ACC112 (cell line): ENCODE results near the gene PIK3C2G.

Experiments
- H2AFZ ChIP-seq: fragments of 200-600 bp; sonication (generic); one replicate; pipeline ENCODE4 v1.6.0; 2017; ENCODE audit warnings: antibody characterized with exemption, low read length; ENCODE audit not compliant: unreplicated experiment
- H3K27ac ChIP-seq: fragments of 200-600 bp; sonication (generic); 2 replicates; pipeline ENCODE4 v1.5.1; 2014; ENCODE audit warnings: low read depth, mild to moderate bottlenecking, antibody characterized with exemption, low read length, moderate library complexity
- H3K27me3 ChIP-seq: fragments of 200-600 bp; sonication (generic); 2 replicates; pipeline ENCODE4 v1.6.1; 2014; ENCODE audit warnings: mild to moderate bottlenecking, antibody characterized with exemption, low read length, moderate library complexity, mixed read lengths; ENCODE audit not compliant: insufficient read depth
- H3K36me3 ChIP-seq: fragments of 200-600 bp; sonication (generic); 2 replicates; pipeline ENCODE4 v1.6.1; 2016; ENCODE audit warnings: mild to moderate bottlenecking, antibody characterized with exemption, low read length, moderate library complexity, mixed read lengths; ENCODE audit not compliant: insufficient read depth
- H3K4me1 ChIP-seq: fragments of 200-600 bp; sonication (generic); one replicate; pipeline ENCODE4 v1.6.1; 2016; ENCODE audit warnings: low read length, mixed read lengths; ENCODE audit not compliant: insufficient read depth, unreplicated experiment, control insufficient read depth
- H3K4me3 ChIP-seq: fragments of 200-600 bp; sonication (generic); 2 replicates; pipeline ENCODE4 v1.5.1; 2014; ENCODE audit warnings: mild to moderate bottlenecking, low read depth, low read length
- H3K79me2 ChIP-seq: fragments of 200-600 bp; sonication (generic); one replicate; pipeline ENCODE4 v1.6.0; 2016; ENCODE audit warnings: low read length; ENCODE audit not compliant: control insufficient read depth, unreplicated experiment, insufficient read depth

Gene PIK3C2G

DNA sequence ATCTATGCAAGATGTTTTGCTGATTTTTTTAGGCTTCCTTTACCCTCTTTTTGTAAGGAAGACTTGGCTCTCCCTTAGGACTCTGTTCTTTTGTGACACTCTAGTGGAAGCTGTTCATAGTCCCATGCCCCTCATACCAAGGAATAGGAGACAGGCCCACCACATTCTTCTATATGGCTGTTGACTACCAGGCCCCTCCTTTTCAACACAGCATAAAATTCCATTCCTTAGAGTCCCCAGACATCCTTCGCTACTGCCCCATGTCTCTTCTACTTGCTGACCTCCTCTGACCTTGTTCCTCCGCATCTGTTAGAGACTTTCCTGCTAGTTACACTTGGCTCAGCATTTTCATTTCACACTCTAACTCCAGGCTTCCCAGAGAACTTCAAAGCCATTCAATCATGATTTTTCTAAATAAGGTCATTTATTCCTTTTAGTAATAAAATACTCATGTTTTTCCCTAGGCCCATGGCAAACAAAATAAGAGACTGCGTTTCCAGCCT is 9.7 kb downstream of the PIK3C2G start:
- no peaks in the 10 kb centered on the region for H3K27me3 ChIP-seq
- H3K36me3 ChIP-seq = no peaks in the 10 kb centered on the region
- H3K79me2 ChIP-seq = no peaks in the 10 kb centered on the region
- H3K4me1 ChIP-seq = peaks cover 5% of the 10 kb centered on the region
- peak overlapping the region; percentile 3 for H2AFZ ChIP-seq
- H3K4me3 ChIP-seq = no peak overlapping the region
- no peak overlapping the region for H3K27ac ChIP-seq

DNA sequence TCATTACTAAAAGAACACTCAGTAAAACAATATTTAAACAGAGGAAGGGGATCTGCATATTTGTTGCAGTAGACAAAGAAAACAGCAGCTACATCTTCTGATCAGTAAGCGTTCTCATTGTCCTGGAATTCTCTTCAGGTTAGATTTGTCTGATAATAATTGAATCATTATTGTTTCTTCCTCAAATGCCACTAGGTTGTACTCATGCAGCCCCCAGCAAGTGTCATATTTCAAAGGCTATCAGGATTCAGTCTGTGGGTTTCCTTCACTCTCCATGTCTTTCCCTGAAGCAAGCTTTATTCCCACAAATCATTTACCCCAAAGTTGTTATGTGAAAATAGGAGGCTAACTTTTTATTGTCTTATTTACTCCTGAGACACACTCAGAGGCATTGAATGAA is 14.7 kb downstream of the PIK3C2G start:
- H3K27ac ChIP-seq = no peak overlapping the region
- H3K4me1 ChIP-seq = peaks cover 9% of the 10 kb centered on the region
- no peaks in the 10 kb centered on the region for H3K79me2 ChIP-seq
- H3K4me3 ChIP-seq = no peak overlapping the region
- H3K27me3 ChIP-seq = no peaks in the 10 kb centered on the region
- peak overlapping the region; percentile 47 for H2AFZ ChIP-seq
- no peaks in the 10 kb centered on the region for H3K36me3 ChIP-seq

DNA sequence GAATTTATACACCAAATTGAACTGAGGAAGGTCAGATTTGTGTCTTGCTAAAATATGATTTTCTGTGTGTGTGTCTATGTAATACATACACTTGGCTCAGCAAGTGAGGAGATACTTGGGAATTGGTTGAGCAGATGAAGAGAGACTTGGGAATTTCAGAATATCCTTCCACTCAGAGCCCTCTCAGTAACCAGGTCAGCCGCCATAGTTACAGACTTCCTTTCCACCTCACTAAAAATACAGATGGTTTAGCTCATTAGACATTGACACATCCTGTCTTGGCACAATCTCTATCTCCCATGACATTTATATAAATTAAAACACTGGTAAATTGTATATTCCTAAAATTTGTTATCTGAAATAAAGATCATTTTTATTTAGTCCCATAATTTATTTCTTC is 15.9 kb downstream of the PIK3C2G start:
- H3K79me2 ChIP-seq = no peaks in the 10 kb centered on the region
- H3K27me3 ChIP-seq = no peaks in the 10 kb centered on the region
- H3K4me1 ChIP-seq = peaks cover 9% of the 10 kb centered on the region
- no peak overlapping the region for H2AFZ ChIP-seq
- no peak overlapping the region for H3K4me3 ChIP-seq
- H3K27ac ChIP-seq = no peak overlapping the region
- no peaks in the 10 kb centered on the region for H3K36me3 ChIP-seq

DNA sequence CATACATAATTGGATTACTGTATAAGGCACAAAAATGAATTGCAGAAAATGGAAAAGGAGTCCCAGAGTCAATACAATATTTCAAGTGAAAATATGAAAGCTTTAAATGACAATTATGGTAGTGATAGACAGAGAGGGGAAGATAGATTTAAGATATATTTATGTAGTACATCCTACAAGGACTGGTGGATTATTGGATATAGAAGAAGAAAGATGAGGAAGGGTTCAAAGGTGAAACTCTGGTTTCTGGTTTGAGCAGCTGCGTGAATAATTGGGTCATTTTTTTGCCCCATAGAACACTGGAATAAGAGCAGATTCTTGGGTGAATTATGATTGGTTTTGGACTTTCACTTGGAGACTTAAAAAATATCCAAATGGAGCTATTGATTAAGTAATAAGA is 19.4 kb downstream of the PIK3C2G start:
- H2AFZ ChIP-seq = no peak overlapping the region
- no peaks in the 10 kb centered on the region for H3K79me2 ChIP-seq
- no peak overlapping the region for H3K4me3 ChIP-seq
- no peaks in the 10 kb centered on the region for H3K36me3 ChIP-seq
- H3K27ac ChIP-seq = no peak overlapping the region
- H3K27me3 ChIP-seq = no peaks in the 10 kb centered on the region
- H3K4me1 ChIP-seq = peaks cover 10% of the 10 kb centered on the region

DNA sequence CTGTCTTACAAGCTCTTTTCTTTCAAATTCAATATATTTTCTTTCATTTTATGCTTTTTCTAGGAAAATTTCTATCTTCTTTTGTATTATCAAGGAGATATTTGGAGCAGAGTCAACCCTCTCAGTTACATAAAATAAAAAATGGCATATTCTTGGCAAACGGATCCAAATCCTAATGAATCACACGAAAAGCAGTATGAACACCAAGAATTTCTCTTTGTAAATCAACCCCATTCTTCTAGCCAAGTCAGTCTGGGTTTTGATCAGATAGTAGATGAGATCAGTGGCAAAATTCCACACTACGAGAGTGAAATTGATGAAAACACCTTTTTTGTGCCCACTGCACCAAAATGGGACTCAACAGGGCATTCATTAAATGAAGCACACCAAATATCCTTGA is 20.6 kb downstream of the PIK3C2G start:
- peak overlapping the region; percentile 7 for H2AFZ ChIP-seq
- no peaks in the 10 kb centered on the region for H3K27me3 ChIP-seq
- H3K4me1 ChIP-seq = peaks cover 4% of the 10 kb centered on the region
- no peaks in the 10 kb centered on the region for H3K79me2 ChIP-seq
- H3K27ac ChIP-seq = no peak overlapping the region
- H3K4me3 ChIP-seq = no peak overlapping the region
- no peaks in the 10 kb centered on the region for H3K36me3 ChIP-seq

DNA sequence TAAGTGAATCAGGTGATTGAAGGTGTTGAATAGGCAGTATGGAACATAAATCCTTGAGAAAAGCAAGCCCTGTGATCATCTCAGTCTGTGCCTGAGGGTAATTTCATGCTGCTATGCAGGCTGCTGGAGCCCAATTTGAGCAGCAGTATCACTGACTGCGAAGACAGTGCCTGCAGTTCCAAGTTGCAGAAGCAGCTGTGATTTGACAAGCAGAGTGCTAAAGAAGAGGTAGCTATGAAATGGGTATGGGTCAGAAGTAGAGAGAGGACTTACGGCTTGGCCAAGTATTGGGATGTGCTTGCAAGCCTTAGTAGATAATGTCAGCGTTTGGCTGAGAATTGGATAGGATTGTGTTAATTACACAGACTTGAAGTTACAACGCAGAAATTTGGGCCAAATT is 22.5 kb downstream of the PIK3C2G start:
- H3K27ac ChIP-seq = no peak overlapping the region
- H3K4me3 ChIP-seq = no peak overlapping the region
- peak overlapping the region; percentile 43 for H2AFZ ChIP-seq
- H3K79me2 ChIP-seq = no peaks in the 10 kb centered on the region
- no peaks in the 10 kb centered on the region for H3K36me3 ChIP-seq
- H3K27me3 ChIP-seq = no peaks in the 10 kb centered on the region
- peaks cover 4% of the 10 kb centered on the region for H3K4me1 ChIP-seq

DNA sequence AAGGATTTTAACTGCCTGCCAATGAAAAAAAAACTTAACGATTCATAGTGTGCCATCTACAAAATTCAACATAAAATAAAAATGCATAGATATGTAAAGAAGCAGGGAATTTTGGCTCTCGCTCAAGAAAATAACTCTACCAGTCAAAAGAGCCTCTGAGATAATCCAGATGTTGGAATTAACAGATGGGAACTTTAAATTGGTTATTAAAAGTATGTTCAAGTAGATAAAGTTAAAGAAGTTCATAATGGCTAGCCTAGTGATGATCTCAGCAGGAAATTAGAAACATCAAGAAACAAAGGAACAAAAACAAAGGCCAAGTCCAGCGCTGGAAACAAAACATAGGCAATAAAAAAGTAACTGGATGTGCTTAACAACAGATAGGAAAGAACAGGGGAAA is 23.1 kb downstream of the PIK3C2G start:
- Histone ChIP-seq H3K27me3 (no peaks in the 10 kb centered on the region), H3K4me3 (no peak overlapping the region), H3K79me2 (no peaks in the 10 kb centered on the region), H3K36me3 (no peaks in the 10 kb centered on the region), H3K27ac (no peak overlapping the region), H3K4me1 (peaks cover 4% of the 10 kb centered on the region), H2AFZ (peak overlapping the region; percentile 43)

DNA sequence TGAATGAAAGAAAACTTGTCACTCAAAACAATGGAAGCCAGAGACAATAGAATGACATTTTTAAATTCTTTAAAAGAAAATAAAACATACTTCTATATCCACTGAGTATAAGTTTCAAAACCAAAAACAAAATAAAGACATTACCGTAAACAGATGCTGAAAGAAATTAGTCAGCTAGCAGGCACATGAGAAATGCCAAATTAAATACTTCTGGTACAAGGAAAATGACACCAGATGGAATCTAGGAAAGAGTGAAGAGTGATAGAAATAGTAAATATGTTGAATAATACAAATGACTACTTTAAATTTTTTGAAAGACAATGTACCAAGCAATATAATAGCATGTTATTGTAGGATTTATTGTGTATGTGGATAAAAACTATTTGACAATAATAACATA is 23.8 kb downstream of the PIK3C2G start:
- Histone ChIP-seq H3K79me2 (no peaks in the 10 kb centered on the region), H3K4me1 (peaks cover 6% of the 10 kb centered on the region), H2AFZ (no peak overlapping the region), H3K36me3 (no peaks in the 10 kb centered on the region), H3K4me3 (no peak overlapping the region), H3K27me3 (no peaks in the 10 kb centered on the region), H3K27ac (no peak overlapping the region)

DNA sequence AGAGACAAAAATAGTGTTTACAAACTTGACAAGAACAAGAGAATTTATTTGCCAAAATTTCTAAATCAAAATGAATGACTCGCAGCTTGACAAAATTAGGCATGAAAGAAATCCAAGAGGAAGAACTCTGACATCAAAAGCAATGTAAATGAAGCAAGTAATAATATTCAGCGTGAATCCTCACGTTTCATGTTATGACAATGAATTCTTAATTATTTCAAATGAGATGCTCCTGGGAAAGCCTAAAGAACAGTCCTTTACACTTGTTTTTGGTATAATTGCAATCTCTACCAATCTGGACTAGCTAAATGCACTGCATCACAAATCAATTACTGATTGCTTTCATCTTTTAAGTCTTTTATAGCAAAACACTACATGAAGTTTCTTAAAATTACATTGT is 29.1 kb downstream of the PIK3C2G start:
- Histone ChIP-seq H3K36me3 (no peaks in the 10 kb centered on the region), H2AFZ (peak overlapping the region; percentile 13), H3K4me3 (no peak overlapping the region), H3K79me2 (no peaks in the 10 kb centered on the region), H3K27ac (no peak overlapping the region), H3K4me1 (peaks cover 9% of the 10 kb centered on the region), H3K27me3 (no peaks in the 10 kb centered on the region)

DNA sequence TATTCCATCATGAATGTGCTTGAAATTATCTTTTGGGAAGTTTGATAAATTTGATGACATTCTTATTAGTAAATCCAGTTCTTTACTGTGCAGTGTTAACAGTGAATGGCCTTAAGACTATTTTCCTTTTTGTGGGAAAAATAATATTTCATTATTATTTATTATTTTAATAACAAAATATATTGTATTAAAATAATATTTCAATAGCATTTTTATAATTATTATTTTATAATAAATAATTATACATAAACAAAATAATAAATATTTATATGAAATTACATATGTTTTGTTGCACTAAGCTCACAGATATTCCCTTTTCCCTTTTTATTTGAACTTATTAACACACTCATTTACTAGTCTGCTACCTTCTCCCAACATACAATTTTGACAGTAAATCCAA is 33.6 kb downstream of the PIK3C2G start:
- Histone ChIP-seq H3K79me2 (no peaks in the 10 kb centered on the region), H3K4me1 (peaks cover 16% of the 10 kb centered on the region), H2AFZ (peak overlapping the region; percentile 66), H3K4me3 (no peak overlapping the region), H3K27me3 (no peaks in the 10 kb centered on the region), H3K27ac (no peak overlapping the region), H3K36me3 (peaks cover 4% of the 10 kb centered on the region; the same call in 1 of the 2 replicates)

DNA sequence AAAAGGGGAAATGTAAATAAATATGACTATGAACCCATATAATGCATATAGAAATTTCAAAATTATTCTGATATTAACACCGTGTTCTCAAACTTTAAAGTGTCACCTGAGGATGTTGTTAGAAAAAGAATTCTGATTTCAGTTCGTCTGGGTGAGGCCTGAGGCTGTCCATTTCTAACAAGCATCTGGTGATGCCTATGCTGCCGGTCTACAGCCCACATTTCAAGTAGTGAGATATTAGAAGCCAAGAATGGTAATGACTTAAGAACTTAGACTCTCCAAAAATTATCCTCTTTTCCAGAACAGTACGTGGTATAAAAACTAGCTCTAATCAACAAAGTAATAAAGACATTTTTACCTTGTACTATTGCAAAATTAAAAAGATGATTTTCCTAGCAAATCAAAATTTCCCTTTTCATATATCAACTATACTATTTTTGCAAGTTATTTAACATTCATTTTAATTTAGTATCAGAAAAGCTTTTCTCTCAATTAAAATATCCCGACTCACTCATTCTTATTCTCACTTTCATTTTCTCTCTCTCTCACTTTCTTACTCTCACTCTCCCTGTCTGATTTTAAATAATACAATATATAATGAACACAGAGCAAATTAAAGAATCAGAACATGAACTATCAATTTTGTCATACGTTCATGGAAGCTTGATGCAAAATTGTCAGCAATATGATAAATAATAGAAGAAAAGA is 35.0 kb downstream of the PIK3C2G start:
- peak overlapping the region; percentile 77 for H3K4me3 ChIP-seq
- no peaks in the 10 kb centered on the region for H3K27me3 ChIP-seq

More for the DNA sequence above, 35.0 kb downstream of the PIK3C2G start:
- Histone ChIP-seq H3K4me1 (peaks cover 13% of the 10 kb centered on the region), H3K27ac (peak overlapping the region; percentile 47), H3K36me3 (peaks cover 4% of the 10 kb centered on the region; the same call in 1 of the 2 replicates), H3K79me2 (no peaks in the 10 kb centered on the region), H2AFZ (peak overlapping the region; percentile 96)
